GM21723 (cell line): Measurements from ENCODE around the gene FNDC1.

Experiments used
- ATAC-seq: cut with Tn5 transposase; IDR thresholded peaks from one replicate; pipeline ENCODE4 v1.9.1; 2021; ENCODE audit warnings: mild to moderate bottlenecking, moderate library complexity; ENCODE audit not compliant: unreplicated experiment

FNDC1 gene

DNA sequence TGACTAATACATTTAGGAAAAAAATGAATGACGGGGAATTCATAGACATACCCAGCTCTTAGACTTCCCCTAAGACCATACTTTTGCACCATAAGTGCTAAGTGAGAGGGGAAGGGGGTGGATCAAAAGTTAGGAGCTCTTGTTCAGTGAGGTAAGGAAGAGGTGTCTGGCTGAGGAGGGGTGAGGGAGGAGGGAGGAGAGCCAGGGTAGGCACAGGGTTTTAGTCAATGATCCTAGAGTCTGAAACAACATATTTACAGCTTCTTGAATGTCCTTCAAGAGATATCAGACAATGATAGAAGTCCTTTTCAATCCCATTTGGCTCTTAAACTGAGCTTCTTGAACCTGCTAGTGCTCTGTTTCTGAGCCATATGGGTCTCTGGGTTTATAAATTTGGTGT is 135.4 kb downstream of the FNDC1 start:
- no peak for ATAC-seq

DNA sequence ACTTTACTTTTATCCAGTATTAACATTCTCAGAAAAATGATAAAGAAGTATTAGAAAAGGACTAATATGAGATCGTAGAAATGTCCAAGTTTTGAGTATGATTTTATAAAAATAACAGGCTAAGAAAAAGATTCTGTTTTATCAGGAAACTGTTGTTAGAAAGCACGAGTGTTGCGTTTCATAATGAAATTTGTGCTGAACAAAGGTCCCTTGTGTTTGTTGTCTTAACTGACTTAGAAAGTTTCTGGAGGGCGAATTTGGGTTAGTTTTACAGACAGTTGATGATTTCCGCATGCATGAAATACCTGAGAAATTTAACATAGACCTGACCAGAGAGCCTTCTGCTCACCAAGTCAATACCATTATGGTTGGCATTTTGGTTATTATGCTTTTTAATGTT is 136.0 kb downstream of the FNDC1 start:
- ATAC-seq: no peak

DNA sequence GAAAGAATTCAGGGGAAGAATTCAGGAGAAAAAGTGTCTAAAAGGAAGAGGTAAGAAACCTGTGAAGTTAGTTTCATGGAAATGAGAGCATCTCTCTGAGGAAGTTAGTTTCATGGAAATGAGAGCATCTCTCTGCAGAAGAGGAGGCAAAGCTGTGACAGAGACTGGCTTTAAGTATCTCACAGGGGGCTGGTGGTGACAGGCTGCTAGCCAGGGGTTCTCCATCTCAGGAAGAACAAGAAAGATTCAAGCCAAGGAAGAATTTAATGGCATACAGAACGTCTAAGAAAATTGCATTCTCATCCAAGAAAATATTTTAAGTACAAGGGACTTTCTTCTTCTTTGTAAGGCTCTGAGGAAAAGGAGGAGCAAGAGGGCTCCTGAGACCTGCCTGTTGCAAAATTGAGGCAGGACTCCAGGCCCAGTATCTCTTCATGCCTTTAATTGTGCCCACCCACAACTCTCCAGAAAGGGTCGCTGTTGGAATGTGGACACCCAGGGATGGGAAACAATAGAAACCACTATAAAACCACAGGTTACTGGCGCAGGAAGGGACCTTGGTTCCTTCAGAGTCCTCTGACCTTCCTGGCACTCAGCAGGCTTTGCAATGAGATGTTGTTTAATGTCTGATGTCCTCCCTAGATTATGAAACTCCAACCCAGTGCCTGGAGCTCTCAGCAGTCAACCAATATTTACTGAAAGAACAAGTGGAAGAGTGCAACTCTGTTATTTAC is 136.8 kb downstream of the FNDC1 start:
- ATAC-seq: no peak

DNA sequence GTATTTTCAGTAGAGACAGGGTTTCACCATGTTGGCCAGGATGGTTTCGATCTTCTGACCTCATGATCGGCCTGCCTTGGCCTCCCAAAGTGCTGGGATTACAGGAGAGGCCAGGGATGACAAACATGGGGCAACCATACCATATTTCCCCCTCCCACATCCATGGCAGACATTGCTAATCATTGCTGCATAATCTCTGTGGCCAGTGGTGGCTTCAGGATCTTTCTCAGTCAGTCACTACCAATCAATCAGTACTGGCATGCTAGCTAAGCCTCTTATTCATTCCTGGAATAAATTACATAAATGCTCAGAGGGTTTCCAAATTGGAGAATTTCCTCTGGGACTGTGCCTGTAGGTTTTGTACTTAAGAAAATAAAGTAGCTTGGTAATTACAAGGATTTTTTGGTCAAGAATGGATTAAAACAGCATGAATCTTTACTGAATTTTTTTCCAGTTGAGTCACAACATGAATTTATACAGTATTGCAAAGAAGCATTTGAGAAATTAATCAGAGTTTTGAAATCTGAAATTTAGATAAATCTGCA is 138.1 kb downstream of the FNDC1 start:
- no peak for ATAC-seq

DNA sequence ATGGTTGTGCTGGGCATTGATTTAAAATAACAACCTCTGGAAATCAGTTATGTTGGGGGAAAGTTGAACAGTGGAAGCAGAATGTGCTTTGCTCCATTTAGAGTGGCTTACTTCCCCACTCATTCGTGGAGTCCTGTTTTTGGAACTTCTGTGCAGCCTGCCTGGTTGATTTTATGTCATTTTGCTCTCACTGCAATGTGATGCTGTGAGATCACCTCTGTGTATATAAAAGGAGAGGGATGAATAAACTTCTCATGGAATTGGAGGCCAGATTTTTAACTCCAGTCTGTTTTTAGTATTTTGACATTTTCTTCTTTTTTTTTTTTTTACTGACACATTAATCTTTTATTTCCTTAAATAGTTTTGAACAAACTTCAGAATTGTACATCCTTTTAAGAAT is 139.0 kb downstream of the FNDC1 start:
- ATAC-seq: no peak

DNA sequence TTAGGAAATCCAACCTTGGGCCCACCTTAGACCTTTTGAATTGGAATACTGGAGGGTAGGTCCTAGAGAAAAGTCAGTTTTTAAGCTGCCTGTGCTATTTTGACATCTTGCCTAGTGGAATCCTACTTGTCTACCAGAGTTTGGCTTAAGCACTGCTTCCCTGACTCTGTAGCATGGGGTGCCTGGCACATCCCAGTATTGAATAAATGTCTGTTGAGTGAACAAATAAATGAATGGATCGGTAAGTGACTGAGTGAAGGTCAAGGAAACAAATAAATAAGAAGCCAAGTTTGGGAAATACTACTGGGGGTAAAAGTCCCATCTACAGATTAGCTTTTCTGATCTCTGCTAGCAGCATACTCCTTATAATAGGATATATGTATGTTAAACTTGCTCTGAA is 140.5 kb downstream of the FNDC1 start:
- ATAC-seq: no peak

DNA sequence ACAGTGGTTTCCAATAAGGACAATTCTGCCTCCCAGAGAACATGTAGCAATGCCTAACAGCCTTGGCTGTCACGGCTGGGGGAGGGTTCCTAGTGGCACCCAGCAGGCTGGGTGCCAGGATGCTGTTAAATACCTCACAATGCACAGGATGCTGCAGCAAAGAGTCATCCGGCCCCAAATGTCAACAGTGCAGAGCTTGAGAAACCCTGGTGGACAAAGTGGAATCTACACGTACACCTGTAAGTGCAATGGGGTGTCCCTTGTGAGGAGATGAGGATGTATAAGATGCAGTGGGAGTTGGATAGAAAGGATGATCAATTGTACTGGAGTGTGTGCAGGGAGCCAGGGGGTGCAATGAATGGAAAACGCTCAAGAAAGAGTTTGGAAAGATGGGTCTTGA is 142.4 kb downstream of the FNDC1 start:
- no peak for ATAC-seq

DNA sequence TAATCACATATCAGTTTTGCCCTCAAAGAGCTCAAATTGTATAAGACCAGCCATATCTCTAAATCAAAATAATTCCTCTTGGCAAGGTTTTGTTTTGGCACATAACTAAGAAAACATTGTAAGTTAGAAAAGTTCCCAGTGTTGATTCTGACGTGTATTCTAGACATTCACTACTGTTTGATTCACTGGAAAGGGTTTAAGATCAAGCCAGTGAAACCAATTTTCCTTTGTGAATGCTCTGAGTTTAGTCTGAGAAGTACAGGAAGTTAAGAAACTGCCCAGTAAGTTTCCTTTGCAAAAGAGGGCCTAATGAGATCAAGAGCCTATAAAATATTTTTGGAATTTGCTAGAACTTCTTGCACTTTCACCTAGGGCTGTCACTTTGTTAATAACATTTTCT is 143.0 kb downstream of the FNDC1 start:
- ATAC-seq: no peak

DNA sequence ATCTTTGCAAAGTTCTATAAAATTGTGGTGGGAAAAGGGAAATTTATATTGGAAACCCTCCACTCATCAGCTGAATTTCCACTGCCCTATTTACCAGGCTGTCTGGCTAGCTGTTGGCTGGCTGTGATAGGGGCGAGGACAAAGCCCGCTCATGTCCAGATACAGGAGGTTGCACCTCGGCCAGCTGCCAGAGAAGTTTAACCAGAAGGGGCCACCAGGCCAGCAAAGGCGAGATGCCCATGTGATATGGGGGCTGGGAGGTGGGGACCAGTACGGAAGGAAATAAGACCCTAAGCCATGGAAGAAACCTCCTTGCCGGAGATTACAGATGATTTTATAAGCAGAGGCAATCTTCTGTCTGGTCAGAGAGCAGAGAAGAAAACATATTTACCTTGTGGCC is 143.8 kb downstream of the FNDC1 start:
- ATAC-seq: no peak

DNA sequence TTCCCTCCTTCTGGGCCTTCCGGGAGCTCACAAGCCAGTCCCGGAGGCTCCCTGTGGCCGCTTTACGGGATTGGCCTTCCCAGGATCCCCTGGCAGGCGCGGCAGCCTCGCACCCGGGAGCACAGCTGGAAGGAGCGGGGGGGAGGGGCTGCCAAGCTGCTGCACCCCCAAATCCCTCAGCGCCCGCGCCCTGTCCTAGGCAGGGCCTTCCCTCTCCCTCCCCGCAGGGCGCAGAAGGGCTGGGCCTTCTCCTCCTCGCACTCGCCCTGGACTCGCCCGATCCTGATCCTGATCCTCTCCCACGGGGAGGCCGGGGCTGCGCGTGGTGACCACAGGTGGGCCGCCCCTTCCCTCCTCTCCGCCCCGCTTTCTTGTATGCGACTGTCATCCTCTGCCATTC is 146.4 kb downstream of the FNDC1 start:
- no peak for ATAC-seq

DNA sequence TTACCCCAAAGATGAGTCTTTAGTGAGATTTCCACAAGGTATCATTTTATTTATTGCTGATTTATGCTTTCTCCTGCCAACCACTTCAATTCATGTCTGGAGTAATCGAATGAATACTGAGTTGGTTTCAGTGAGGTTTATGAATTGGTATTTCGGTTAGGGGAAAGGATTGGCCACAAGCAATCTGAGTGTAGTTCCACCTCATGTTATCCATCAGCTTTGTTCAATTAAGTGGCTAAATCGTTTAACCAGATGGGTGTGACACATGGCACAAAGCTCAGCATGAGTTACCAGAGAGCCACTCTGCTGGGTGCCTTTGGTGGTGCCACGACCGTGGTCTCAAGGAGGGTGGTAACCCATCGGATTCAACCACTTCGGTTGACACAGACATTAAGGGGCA is 148.2 kb downstream of the FNDC1 start:
- no peak for ATAC-seq

DNA sequence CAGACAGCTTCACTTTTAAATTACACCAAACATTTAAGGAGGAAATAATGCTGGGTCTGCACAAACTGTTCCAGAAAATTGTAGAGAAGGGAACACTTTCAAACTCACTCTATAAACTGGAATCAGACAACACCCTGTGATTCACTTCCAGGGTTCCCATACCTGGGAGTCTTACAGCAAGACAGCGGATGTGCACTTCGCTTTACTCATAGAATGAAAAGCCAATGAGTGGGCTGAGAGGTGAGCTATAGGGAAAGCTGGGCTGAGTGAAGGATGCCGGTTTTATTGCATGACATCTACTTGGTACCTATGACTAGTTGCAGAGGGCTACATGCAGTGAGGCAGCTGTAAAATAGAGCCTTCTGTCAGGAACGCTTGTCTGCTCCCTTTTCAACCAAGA is 152.1 kb downstream of the FNDC1 start:
- ATAC-seq: no peak
